Coronary artery (tissue), 2 donors: ENCODE measurements around the gene GSTCD.

ENCODE experiments used
- DNase-seq: peaks from one replicate; pipeline ENCODE4 v3.0.0-alpha.2; 2017; ENCODE audit warnings: low spot score
- H3K27ac ChIP-seq, 2 donors: fragments of 200-600 bp; sonication (generic); one replicate each; pipeline ENCODE4 v1.5.1; 2016 to 2019
- H3K4me3 ChIP-seq: fragments of 200-600 bp; sonication (generic); 2 replicates; pipeline ENCODE4 v1.5.1; 2016; ENCODE audit warnings: mild to moderate bottlenecking, moderate library complexity
- TF ChIP-seq, protein P1 (sequence below): fragments of 200-600 bp; sonication (generic); IDR thresholded peaks from one replicate; pipeline ENCODE4 v1.5.1; 2019; ENCODE audit warnings: antibody characterized with exemption

The GSTCD gene

DNA sequence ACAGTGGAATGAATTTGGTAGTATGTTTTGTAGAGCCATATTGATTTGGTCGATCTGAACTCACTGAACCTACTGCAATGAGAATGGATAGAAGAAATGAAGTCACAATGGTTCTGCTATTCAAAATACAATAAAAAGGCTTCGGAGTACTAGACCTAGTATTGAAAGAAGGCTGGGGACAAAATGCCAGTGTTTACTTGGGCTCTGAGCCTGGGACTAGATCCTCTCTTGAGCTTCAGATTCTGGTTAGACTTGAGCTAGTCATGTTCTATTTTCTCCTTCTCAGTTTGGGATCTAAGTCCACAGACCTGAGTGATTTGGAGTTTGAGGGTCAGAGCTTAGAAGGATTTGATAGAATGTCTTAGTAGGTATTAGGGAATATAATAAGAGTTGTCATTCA lies 10.0 kb upstream of the GSTCD start:
- Histone ChIP-seq H3K4me3 (no peak overlapping the region), H3K27ac (no peak overlapping the region)
- no peak for DNase-seq
- TF ChIP-seq, protein P1, sequence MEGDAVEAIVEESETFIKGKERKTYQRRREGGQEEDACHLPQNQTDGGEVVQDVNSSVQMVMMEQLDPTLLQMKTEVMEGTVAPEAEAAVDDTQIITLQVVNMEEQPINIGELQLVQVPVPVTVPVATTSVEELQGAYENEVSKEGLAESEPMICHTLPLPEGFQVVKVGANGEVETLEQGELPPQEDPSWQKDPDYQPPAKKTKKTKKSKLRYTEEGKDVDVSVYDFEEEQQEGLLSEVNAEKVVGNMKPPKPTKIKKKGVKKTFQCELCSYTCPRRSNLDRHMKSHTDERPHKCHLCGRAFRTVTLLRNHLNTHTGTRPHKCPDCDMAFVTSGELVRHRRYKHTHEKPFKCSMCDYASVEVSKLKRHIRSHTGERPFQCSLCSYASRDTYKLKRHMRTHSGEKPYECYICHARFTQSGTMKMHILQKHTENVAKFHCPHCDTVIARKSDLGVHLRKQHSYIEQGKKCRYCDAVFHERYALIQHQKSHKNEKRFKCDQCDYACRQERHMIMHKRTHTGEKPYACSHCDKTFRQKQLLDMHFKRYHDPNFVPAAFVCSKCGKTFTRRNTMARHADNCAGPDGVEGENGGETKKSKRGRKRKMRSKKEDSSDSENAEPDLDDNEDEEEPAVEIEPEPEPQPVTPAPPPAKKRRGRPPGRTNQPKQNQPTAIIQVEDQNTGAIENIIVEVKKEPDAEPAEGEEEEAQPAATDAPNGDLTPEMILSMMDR = no peak

DNA sequence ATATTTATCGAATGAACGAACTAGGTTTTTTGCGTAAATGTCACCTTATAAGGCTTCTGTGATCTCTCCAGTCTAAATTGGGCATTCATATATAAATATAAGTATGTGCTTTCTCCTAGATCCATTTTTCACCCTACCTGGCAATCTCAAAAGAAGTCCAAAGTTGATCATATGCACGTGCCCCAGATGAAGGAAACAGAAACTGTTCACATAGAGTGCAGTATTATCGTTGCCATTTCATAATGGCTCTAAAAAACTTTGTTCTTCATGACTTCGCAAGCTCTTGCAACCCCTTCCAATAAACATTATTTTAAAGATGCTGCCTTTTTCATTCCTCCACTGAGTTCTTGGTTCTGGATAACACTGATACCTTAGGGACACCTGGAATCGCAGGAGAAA lies 803 bp upstream of the GSTCD start:
- TF ChIP-seq, protein P1 = no peak
- Histone ChIP-seq H3K4me3 (peak overlapping the region; percentile 79), H3K27ac (peak overlapping the region in 1 of 2 donors; percentile 81)
- no peak for DNase-seq

DNA sequence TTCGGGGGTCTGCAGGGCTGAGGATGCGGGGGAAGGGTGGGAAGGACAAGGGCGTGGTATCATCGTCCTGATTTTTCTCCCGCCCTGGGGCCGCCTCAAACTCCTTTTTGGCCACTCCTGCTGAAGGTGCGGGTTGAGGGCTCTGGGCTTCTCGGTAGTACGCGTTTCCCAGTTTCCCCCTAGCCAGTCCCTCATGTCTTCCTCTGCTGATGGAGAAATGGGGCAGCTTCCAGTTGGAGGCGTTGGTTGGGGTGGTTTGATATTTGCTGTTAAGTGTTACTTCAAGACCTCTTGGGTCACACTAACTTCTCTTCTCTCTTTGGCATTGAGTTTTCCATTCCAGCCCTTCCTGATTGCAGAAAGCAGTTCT lies 482 bp downstream of the GSTCD start:
- Histone ChIP-seq H3K27ac (peak overlapping the region; percentile 78 to 81), H3K4me3 (peak overlapping the region; percentile 79)
- TF ChIP-seq, protein P1 = no peak
- DNase-seq = peak; percentile 66

DNA sequence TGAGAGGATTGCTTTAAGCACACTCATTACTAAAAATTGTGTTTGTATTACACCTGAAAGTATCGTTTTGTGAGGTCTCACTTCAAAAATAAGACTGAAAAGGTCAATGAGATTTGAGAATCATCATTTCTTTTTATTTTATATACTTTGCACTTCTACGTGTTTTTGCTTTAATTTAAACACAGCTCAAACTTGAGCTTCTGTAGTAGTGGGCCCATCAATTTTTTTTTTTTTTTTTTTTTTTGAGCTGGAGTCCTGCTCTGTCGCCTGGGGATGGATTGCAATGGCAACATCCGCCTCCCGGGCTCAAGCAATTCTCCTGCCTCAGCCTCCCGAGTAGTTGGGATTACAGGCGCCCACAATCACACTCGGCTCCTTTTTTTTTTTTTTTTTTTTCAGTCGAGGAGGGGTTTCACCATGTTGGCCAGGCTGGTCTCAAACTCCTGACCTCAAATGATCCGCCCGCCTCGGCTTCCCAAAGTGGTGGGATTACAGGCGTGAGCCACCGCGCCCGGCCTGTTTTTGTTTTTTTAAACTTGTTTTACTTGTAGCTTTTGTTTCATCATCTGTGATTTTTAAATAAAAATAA lies 1.5 kb downstream of the GSTCD start:
- DNase-seq = no peak
- TF ChIP-seq, protein P1 = no peak
- Histone ChIP-seq H3K27ac (no peak overlapping the region), H3K4me3 (no peak overlapping the region)

DNA sequence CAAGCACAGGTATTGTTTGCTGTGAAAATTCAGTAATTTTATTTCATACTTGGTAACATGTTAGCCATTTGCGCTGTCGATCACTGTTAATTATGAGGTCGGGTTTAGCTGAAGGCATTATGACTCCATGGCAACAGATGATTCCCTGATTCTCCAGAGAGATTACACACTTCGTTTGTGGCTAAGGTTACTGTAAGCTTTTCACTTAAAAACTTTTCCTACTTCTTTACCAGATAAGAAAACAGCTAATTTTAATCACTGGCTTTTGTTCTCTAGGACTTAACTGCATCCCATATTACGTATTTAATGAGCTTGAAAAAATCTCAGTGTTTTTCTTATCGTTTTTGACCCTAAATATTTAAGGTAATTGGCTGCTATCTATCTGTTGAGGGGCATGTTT lies 2.1 kb downstream of the GSTCD start:
- H3K27ac ChIP-seq = no peak overlapping the region
- no peak overlapping the region for H3K4me3 ChIP-seq
- TF ChIP-seq, protein P1 = no peak
- no peak for DNase-seq

DNA sequence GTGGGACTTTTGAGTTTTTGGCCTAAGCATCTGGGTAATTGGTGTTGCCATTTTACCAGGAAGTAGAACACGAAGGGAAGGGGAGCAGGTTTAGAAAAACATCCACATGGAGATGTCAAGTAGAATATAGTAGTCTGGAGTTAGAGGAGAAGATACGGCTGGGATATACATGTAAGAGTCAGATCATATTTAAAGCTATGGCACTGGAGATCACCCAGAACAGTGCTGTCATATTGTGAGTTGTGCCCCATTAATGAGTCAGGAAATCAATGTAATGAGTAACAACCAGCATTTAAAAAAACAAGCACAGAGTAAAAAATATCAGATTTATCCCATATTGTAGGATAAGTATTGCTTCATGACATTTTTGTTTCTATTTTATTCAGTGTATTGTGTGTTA lies 4.2 kb downstream of the GSTCD start:
- no peak overlapping the region for H3K4me3 ChIP-seq
- TF ChIP-seq, protein P1 = no peak
- H3K27ac ChIP-seq = no peak overlapping the region
- no peak for DNase-seq

DNA sequence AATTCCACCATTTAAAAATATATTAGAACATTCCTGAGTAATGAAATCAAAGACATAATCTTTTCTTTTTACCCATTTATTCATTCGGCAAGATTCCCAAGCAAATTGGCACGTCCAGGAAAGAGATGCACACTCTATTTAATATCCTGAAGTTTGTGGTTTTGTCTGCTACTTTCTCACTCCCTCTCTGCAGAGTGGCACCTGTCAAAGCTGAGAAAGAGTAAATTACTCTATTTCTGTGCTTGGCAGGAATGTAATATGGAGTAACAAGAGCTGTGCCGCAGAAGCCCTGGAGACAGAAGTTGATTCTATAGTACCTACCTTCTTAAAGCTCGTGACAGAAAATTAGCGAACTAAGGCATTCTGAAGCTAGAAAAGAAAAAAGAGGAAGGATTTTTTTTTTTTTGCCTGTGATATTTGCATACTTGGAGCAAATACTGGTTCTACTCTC lies 5.5 kb downstream of the GSTCD start:
- TF ChIP-seq, protein P1 = no peak
- H3K27ac ChIP-seq = no peak overlapping the region
- DNase-seq = no peak
- peak overlapping the region; percentile 21 for H3K4me3 ChIP-seq
